ENCODE data around the gene DAG1.

DAG1 gene

DNA sequence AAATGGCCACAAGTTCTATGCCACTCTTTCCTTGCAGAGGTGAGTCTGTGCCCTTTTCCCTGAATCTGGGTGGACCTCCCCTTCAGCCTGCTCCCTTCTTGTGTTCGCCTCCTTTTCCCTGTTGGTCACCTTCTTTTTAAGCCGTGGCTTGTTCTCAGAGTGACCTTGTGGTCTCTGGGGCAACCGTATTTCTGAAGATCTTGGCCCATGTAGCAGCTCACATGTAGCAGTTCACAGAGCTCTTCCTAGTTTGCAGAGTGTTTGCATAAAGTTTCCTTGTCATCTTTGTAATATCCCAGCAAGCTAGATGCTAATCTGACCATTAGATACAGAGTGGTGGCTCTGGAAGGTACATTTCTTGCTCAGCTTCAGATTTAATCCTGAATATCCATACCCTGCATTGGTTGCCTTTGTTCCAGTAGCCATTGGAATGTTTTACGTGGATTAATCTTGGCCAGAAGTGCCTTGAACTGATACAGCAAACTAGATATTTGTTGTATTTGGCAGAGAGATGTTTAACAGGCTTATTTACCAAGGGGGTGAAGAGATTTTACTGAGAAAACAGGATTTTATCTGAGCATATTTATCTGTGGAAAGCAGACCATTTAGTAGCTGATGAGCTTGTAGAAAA, 43.5 kb downstream of the DAG1 start:
- Histone ChIP-seq H3K9me3 (ENCODE audit: control insufficient read depth, low read length) (no peaks in the 10 kb centered on the region), H3K4me1 (ENCODE audit: control insufficient read depth, insufficient read depth, low read length, poor library complexity, severe bottlenecking) (no peaks in the 10 kb centered on the region), H3K4me3 (ENCODE audit: insufficient read depth, low read depth, low read length, poor library complexity, severe bottlenecking) (no peak overlapping the region), H3K27me3 (replicated peaks; ENCODE audit: control insufficient read depth, insufficient read depth, low read length, poor library complexity, severe bottlenecking) (no peaks in the 10 kb centered on the region), H3K27ac (ENCODE audit: insufficient read depth, low read length, poor library complexity, severe bottlenecking) (no peak overlapping the region), H3K36me3 (ENCODE audit: control insufficient read depth, insufficient read depth, low read length) (peaks cover 42% of the 10 kb centered on the region)
- no peak for DNase-seq

DNA sequence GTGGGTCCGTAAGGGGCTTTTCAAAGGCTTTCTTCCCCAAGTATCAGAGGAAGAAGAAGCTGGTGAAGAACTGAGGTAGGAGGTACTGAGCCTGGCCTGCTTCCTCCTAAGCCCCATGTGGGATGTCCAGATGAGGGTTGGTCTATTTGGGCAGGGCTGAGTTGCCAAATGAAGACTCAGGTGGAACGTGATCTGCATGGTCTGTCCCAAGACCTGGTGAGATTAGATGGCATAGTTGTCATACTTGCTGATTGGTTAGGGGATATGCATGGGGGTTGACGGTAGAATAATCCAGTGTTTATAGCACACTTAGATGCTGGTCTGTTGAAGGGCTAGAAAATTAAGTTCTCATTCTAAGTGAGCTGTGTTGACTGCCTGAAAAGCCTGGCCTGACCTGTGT, 47.9 kb downstream of the DAG1 start:
- H3K27ac ChIP-seq (ENCODE audit: insufficient read depth, low read length, poor library complexity, severe bottlenecking) = no peak overlapping the region

DNA sequence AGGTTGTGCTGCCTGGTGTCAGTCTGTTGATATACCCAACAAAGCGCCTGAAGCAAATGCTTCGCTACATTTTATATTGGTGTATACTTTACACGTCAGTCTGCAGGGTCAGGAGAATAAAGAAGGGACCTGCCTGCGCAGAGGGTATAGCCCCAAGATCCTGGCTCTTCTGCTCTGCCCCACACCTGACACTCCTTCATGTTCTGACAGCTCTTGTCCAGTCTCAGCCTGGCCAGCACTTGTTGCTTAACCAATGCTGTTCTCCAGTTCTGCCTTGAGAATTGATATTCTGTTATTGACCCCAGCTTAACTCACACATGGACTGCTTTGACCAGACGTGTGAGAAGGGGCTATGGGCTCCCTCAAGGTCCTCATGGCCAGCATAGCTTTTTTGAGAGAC, 48.4 kb downstream of the DAG1 start:
- peaks cover 26% of the 10 kb centered on the region for H3K36me3 ChIP-seq (ENCODE audit: control insufficient read depth, insufficient read depth, low read length)
- H3K27me3 ChIP-seq (replicated peaks; ENCODE audit: control insufficient read depth, insufficient read depth, low read length, poor library complexity, severe bottlenecking) = no peaks in the 10 kb centered on the region
- no peaks in the 10 kb centered on the region for H3K9me3 ChIP-seq (ENCODE audit: control insufficient read depth, low read length)
- H3K4me1 ChIP-seq (ENCODE audit: control insufficient read depth, insufficient read depth, low read length, poor library complexity, severe bottlenecking) = no peaks in the 10 kb centered on the region
- DNase-seq = no peak
- H3K4me3 ChIP-seq (ENCODE audit: insufficient read depth, low read depth, low read length, poor library complexity, severe bottlenecking) = no peak overlapping the region
- H3K27ac ChIP-seq (ENCODE audit: insufficient read depth, low read length, poor library complexity, severe bottlenecking) = no peak overlapping the region

More for the DNA sequence above, 47.9 kb downstream of the DAG1 start:
- Histone ChIP-seq H3K9me3 (ENCODE audit: control insufficient read depth, low read length) (no peaks in the 10 kb centered on the region), H3K36me3 (ENCODE audit: control insufficient read depth, insufficient read depth, low read length) (peaks cover 29% of the 10 kb centered on the region), H3K4me1 (ENCODE audit: control insufficient read depth, insufficient read depth, low read length, poor library complexity, severe bottlenecking) (no peaks in the 10 kb centered on the region), H3K27me3 (replicated peaks; ENCODE audit: control insufficient read depth, insufficient read depth, low read length, poor library complexity, severe bottlenecking) (no peaks in the 10 kb centered on the region), H3K4me3 (ENCODE audit: insufficient read depth, low read depth, low read length, poor library complexity, severe bottlenecking) (no peak overlapping the region)
- no peak for DNase-seq

DNA sequence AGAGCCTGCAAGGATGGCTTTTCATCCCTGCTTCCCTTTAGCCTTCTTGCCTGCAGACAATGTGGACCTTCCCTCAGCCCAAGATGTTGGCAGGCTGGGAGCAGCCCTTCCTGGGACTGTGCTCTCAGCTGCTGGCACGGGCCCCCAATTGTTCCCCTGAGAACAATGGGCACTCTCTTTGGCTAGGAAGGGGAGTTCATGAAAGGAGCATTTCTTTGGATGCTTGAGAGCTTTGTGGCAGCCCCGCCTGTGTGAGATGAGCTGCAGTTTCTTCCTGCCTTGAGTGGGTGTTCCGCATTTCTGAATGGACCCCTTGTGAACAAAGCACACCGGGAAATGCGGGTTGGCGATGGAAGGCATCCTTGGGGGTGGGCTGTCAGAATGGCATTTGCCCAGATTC, 49.2 kb downstream of the DAG1 start:
- no peak overlapping the region for H3K4me3 ChIP-seq (ENCODE audit: insufficient read depth, low read depth, low read length, poor library complexity, severe bottlenecking)
- H3K36me3 ChIP-seq (ENCODE audit: control insufficient read depth, insufficient read depth, low read length) = peaks cover 20% of the 10 kb centered on the region
- DNase-seq = no peak
- no peak overlapping the region for H3K27ac ChIP-seq (ENCODE audit: insufficient read depth, low read length, poor library complexity, severe bottlenecking)
- no peaks in the 10 kb centered on the region for H3K4me1 ChIP-seq (ENCODE audit: control insufficient read depth, insufficient read depth, low read length, poor library complexity, severe bottlenecking)
- no peaks in the 10 kb centered on the region for H3K9me3 ChIP-seq (ENCODE audit: control insufficient read depth, low read length)
- no peaks in the 10 kb centered on the region for H3K27me3 ChIP-seq (replicated peaks; ENCODE audit: control insufficient read depth, insufficient read depth, low read length, poor library complexity, severe bottlenecking)

DNA sequence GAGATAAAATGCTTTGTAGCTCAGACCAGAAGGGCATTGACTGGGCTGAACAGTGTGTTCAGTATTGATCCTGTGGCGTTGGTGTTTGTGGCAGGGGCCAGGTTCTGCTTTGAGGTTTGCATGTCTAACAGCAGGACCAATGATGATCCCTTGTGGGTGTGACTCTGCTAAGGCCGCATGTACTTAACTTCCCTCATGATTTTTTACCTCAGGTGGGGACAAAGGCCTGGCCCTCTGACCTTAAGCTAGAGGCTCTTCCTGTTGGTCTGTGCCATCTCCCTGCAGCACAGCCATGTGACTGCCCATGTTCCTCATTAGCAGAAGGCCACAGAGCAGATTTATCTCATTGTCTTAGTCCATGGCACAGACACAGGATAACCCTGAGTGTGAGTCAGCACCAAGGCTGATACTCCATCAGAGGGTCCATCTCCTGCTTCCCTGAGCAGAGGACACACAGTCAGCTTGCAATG, 49.9 kb downstream of the DAG1 start:
- no peak for DNase-seq
- Histone ChIP-seq H3K27me3 (replicated peaks; ENCODE audit: control insufficient read depth, insufficient read depth, low read length, poor library complexity, severe bottlenecking) (no peaks in the 10 kb centered on the region), H3K9me3 (ENCODE audit: control insufficient read depth, low read length) (no peaks in the 10 kb centered on the region), H3K27ac (ENCODE audit: insufficient read depth, low read length, poor library complexity, severe bottlenecking) (no peak overlapping the region), H3K36me3 (ENCODE audit: control insufficient read depth, insufficient read depth, low read length) (peaks cover 20% of the 10 kb centered on the region), H3K4me1 (ENCODE audit: control insufficient read depth, insufficient read depth, low read length, poor library complexity, severe bottlenecking) (no peaks in the 10 kb centered on the region), H3K4me3 (ENCODE audit: insufficient read depth, low read depth, low read length, poor library complexity, severe bottlenecking) (no peak overlapping the region)

DNA sequence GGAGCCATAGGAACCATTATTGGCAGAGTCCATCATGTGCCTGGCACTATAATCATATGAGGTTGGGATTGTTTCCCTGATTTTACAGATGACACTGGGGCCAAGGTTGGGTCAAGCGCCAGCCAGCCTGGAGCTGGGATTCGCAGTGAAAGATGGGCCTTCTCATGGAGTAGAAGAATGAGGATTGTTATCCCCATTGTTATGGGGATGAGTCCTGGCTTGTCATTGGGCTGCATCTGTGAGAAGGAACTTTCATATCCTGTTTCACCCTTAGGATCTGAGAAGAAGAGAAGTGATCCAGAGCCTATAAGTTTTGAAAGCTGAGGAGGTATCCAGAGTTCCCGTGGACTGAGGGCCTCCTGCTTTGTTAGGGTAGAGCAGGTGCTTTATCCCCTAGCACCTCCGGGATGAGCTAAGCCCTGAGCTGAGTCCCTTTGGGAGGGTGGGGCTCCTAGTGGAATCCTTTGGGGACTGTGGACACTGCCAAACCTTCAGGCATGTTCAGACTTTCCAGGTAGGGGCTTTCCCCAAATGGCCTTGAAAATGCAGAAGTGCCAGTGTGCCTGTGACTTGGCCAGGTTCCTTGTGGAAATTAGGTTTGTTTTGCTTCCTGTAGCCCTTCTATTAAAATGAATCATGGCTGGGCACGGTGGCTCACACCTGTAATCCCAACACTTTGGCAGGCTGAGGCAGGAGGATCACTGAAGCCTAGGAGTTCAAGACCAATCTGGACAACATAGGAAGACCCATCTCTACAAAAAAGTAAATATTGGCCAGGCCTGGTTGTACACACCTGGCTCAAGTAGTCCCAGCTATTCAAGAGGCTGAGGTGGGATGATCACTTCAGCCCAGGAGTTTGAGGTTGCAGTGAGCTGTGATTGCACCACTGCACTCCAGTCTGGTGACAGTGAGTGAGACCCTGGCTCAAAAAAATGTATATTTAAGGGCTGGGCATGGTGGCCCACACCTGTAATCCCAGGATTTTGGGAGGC, 54.0 kb downstream of the DAG1 start:
- Histone ChIP-seq H3K9me3 (ENCODE audit: control insufficient read depth, low read length) (no peaks in the 10 kb centered on the region), H3K36me3 (ENCODE audit: control insufficient read depth, insufficient read depth, low read length) (no peaks in the 10 kb centered on the region), H3K4me3 (ENCODE audit: insufficient read depth, low read depth, low read length, poor library complexity, severe bottlenecking) (no peak overlapping the region), H3K27ac (ENCODE audit: insufficient read depth, low read length, poor library complexity, severe bottlenecking) (no peak overlapping the region), H3K27me3 (replicated peaks; ENCODE audit: control insufficient read depth, insufficient read depth, low read length, poor library complexity, severe bottlenecking) (no peaks in the 10 kb centered on the region), H3K4me1 (ENCODE audit: control insufficient read depth, insufficient read depth, low read length, poor library complexity, severe bottlenecking) (no peaks in the 10 kb centered on the region)
- DNase-seq = no peak

DNA sequence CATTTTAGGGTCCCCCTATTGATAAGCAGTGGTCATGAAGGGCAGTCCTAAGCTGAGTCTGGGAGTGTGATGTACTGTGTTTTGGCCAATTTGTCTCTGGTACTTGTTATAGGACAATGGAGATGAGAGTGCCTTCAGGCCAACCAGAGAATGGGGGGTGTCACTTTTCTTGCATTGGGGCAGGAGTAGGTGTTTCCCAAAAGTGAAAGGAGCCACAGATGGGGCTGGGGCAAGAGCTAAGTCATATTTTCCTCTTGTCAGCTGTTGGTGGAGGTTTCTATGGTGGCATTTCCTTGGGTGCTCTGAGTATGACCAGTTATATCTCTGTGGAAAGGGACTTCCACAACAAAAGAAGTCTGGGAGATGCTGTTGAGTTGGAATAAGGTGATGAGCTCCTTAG, 59.5 kb downstream of the DAG1 start:
- DNase-seq = no peak
- Histone ChIP-seq H3K27ac (ENCODE audit: insufficient read depth, low read length, poor library complexity, severe bottlenecking) (no peak overlapping the region), H3K4me1 (ENCODE audit: control insufficient read depth, insufficient read depth, low read length, poor library complexity, severe bottlenecking) (no peaks in the 10 kb centered on the region)

DNA sequence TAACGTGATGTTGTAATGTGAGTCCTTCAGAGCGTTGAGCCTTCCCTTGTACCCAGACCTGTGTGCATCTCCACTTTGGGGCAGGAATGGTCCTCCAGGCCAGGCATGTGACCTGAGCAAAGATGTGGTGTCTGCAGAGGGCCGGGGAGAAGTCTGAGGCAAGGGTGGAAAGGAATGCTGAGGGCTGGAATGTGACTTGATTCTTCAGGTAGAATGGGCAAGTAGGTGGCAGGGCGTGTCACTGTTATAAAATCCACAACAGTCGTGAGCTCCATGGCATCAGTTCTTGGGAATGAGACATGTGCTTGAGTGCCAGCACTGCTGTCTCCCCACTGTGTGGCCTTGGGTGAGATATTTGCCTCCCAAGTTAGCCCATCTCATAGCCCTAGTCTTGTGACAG, 60.2 kb downstream of the DAG1 start:
- Histone ChIP-seq H3K36me3 (ENCODE audit: control insufficient read depth, insufficient read depth, low read length) (peaks cover 25% of the 10 kb centered on the region), H3K27ac (ENCODE audit: insufficient read depth, low read length, poor library complexity, severe bottlenecking) (no peak overlapping the region), H3K4me1 (ENCODE audit: control insufficient read depth, insufficient read depth, low read length, poor library complexity, severe bottlenecking) (no peaks in the 10 kb centered on the region), H3K9me3 (ENCODE audit: control insufficient read depth, low read length) (no peaks in the 10 kb centered on the region), H3K4me3 (ENCODE audit: insufficient read depth, low read depth, low read length, poor library complexity, severe bottlenecking) (no peak overlapping the region), H3K27me3 (replicated peaks; ENCODE audit: control insufficient read depth, insufficient read depth, low read length, poor library complexity, severe bottlenecking) (no peaks in the 10 kb centered on the region)
- no peak for DNase-seq

More for the DNA sequence above, 59.5 kb downstream of the DAG1 start:
- Histone ChIP-seq H3K9me3 (ENCODE audit: control insufficient read depth, low read length) (no peaks in the 10 kb centered on the region), H3K27me3 (replicated peaks; ENCODE audit: control insufficient read depth, insufficient read depth, low read length, poor library complexity, severe bottlenecking) (no peaks in the 10 kb centered on the region), H3K36me3 (ENCODE audit: control insufficient read depth, insufficient read depth, low read length) (peaks cover 25% of the 10 kb centered on the region), H3K4me3 (ENCODE audit: insufficient read depth, low read depth, low read length, poor library complexity, severe bottlenecking) (no peak overlapping the region)

DNA sequence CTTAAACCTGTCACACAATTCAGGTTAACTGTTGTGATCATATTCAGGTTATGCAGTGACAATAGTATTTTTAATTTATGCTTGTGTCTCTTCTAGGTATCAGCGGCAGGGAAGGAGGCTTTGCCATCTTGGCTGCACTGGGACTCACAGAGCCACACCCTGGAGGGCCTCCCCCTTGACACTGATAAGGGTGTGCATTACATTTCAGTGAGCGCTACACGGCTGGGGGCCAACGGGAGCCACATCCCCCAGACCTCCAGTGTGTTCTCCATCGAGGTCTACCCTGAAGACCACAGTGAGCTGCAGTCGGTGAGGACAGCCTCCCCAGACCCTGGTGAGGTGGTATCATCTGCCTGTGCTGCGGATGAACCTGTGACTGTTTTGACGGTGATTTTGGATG, 60.6 kb downstream of the DAG1 start:
- DNase-seq = no peak
- Histone ChIP-seq H3K4me1 (ENCODE audit: control insufficient read depth, insufficient read depth, low read length, poor library complexity, severe bottlenecking) (no peaks in the 10 kb centered on the region), H3K36me3 (ENCODE audit: control insufficient read depth, insufficient read depth, low read length) (peaks cover 25% of the 10 kb centered on the region), H3K9me3 (ENCODE audit: control insufficient read depth, low read length) (no peaks in the 10 kb centered on the region), H3K27ac (ENCODE audit: insufficient read depth, low read length, poor library complexity, severe bottlenecking) (no peak overlapping the region), H3K4me3 (ENCODE audit: insufficient read depth, low read depth, low read length, poor library complexity, severe bottlenecking) (no peak overlapping the region), H3K27me3 (replicated peaks; ENCODE audit: control insufficient read depth, insufficient read depth, low read length, poor library complexity, severe bottlenecking) (no peaks in the 10 kb centered on the region)

DNA sequence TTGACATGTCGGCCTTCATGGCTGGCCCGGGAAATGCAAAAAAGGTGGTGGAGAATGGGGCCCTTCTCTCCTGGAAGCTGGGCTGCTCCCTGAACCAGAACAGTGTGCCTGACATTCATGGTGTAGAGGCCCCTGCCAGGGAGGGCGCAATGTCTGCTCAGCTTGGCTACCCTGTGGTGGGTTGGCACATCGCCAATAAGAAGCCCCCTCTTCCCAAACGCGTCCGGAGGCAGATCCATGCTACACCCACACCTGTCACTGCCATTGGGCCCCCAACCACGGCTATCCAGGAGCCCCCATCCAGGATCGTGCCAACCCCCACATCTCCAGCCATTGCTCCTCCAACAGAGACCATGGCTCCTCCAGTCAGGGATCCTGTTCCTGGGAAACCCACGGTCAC, 61.2 kb downstream of the DAG1 start:
- DNase-seq = no peak
- Histone ChIP-seq H3K36me3 (ENCODE audit: control insufficient read depth, insufficient read depth, low read length) (peaks cover 25% of the 10 kb centered on the region), H3K27me3 (replicated peaks; ENCODE audit: control insufficient read depth, insufficient read depth, low read length, poor library complexity, severe bottlenecking) (no peaks in the 10 kb centered on the region), H3K9me3 (ENCODE audit: control insufficient read depth, low read length) (no peaks in the 10 kb centered on the region), H3K27ac (ENCODE audit: insufficient read depth, low read length, poor library complexity, severe bottlenecking) (no peak overlapping the region), H3K4me1 (ENCODE audit: control insufficient read depth, insufficient read depth, low read length, poor library complexity, severe bottlenecking) (no peaks in the 10 kb centered on the region), H3K4me3 (ENCODE audit: insufficient read depth, low read depth, low read length, poor library complexity, severe bottlenecking) (no peak overlapping the region)
